HCT116 (cell line): Measurements from ENCODE around the gene MGAT4C. TPM values are rescaled to one million over a fixed set of nuclear protein-coding genes. Genes with fewer than 3 reads are reported as not detected.

Experiments
- ATAC-seq: fragments of 200-7000 bp; cut with Tn5 transposase; 2 replicates; pipeline ENCODE4 v1.9.1; 2020; ENCODE audit warnings: mild to moderate bottlenecking, moderate library complexity
- BruUV-seq: library from RNA; stranded (reverse); fragments of 400-500 nt; replicated peaks from 2 replicates; lab custom pipeline; 2021; lab: Mats Ljungman, UMichigan
- CTCF ChIA-PET: fragments of 300-600 bp; sonication (Branson Sonifier 250); formaldehyde crosslinking; loops from one replicate; lab custom pipeline; 2021; ENCODE audit warnings: antibody characterized with exemption; lab: Charles Lee
- POLR2A ChIA-PET: fragments of 300-600, 350-600 bp; sonication (Branson Sonifier 250); formaldehyde crosslinking; loops from one replicate; lab custom pipeline; 2021; ENCODE audit warnings: antibody characterized with exemption; lab: Charles Lee
- RAD21 ChIA-PET, 2 experiments: fragments of 300-600 bp; sonication (Branson Sonifier 250); formaldehyde crosslinking; loops; one replicate each; lab custom pipeline; 2023; ENCODE audit warnings: low total read pairs in 2 of 2; ENCODE audit not compliant: uncharacterized antibody in 2 of 2, unreplicated experiment in 2 of 2, low non-redundant PET in 1 of 2; lab: Charles Lee
- DNase-seq: peaks from one replicate; pipeline ENCODE4 v3.0.0-alpha.2; 2010; ENCODE audit warnings: low read depth, low spot score
- H2AFZ ChIP-seq: fragments of 200-600 bp; shearing (Covaris generic), sonication (generic); 2 replicates; pipeline ENCODE4 v1.6.1; 2017; ENCODE audit warnings: low read depth, mixed run types, mixed read lengths, antibody characterized with exemption, low read length; ENCODE audit not compliant: poor library complexity, severe bottlenecking
- H3K27ac ChIP-seq: 2 replicates; pipeline ENCODE4 v1.5.1; 2012; ENCODE audit warnings: low read depth, low read length
- H3K27me3 ChIP-seq: fragments of 200-600 bp; sonication (generic); 2 replicates; pipeline ENCODE4 v1.6.1; 2016; ENCODE audit warnings: mixed run types, low read length, mixed read lengths; ENCODE audit not compliant: insufficient read depth
- H3K36me3 ChIP-seq, 2 experiments: fragments of 200-500 bp in 1 of 2; fragments of 200-600 bp in 1 of 2; sonication (Bioruptor generic) in 1 of 2; sonication (generic) in 1 of 2; 2 replicates each; pipeline versions ENCODE4 v1.5.1 to v1.6.1; 2014 to 2016; ENCODE audit warnings: low read length in 2 of 2, inconsistent platforms in 1 of 2, mixed read lengths in 1 of 2, mixed run types in 1 of 2; ENCODE audit not compliant: insufficient read depth in 2 of 2, control insufficient read depth in 1 of 2
- H3K4me1 ChIP-seq, 2 experiments: fragments of 200-600 bp in 1 of 2; sonication (generic) in 1 of 2; 2 replicates each; pipeline versions ENCODE4 v1.5.1 to v1.6.1; 2012 to 2017; ENCODE audit warnings: low read length in 2 of 2, inconsistent platforms in 1 of 2, mild to moderate bottlenecking in 1 of 2, mixed read lengths in 1 of 2, mixed run types in 1 of 2, moderate library complexity in 1 of 2; ENCODE audit not compliant: insufficient read depth in 2 of 2, control insufficient read depth in 1 of 2
- H3K4me2 ChIP-seq: fragments of 200-600 bp; sonication (generic); 2 replicates; pipeline ENCODE4 v1.6.1; 2017; ENCODE audit warnings: mixed run types, low read length, mixed read lengths
- H3K4me3 ChIP-seq, 2 experiments: fragments of 200-600 bp in 1 of 2; sonication (generic) in 1 of 2; replicated peaks in 1 of 2; 2 replicates each; pipeline ENCODE4 v1.5.1; 2011 to 2016; ENCODE audit warnings: low read length in 2 of 2, control low read depth in 1 of 2, low read depth in 1 of 2, mild to moderate bottlenecking in 1 of 2, mixed read lengths in 1 of 2, mixed run types in 1 of 2
- H3K79me2 ChIP-seq: fragments of 200-600 bp; sonication (generic); 2 replicates; pipeline ENCODE4 v1.6.1; 2017; ENCODE audit warnings: mild to moderate bottlenecking, mixed run types, low read length, moderate library complexity, mixed read lengths; ENCODE audit not compliant: insufficient read depth
- H3K9ac ChIP-seq: fragments of 200-600 bp; sonication (generic); 2 replicates; pipeline ENCODE4 v1.6.1; 2016; ENCODE audit warnings: low read length, mixed read lengths
- H3K9me2 ChIP-seq: fragments of 200-600 bp; sonication (generic), shearing (Covaris generic); 2 replicates; pipeline ENCODE4 v1.6.1; 2017; ENCODE audit warnings: mixed run types, mild to moderate bottlenecking, moderate library complexity; ENCODE audit not compliant: insufficient read depth
- H3K9me3 ChIP-seq, 2 experiments: fragments of 200-500 bp in 1 of 2; fragments of 200-600 bp in 1 of 2; sonication (Bioruptor generic) in 1 of 2; sonication (generic) in 1 of 2; 2 replicates each; pipeline ENCODE4 v1.6.1; 2014 to 2017; ENCODE audit warnings: low read length in 2 of 2, mixed read lengths in 2 of 2, inconsistent platforms in 1 of 2, low read depth in 1 of 2, mild to moderate bottlenecking in 1 of 2, mixed run types in 1 of 2, moderate library complexity in 1 of 2; ENCODE audit not compliant: control insufficient read depth in 1 of 2, insufficient read depth in 1 of 2
- H4K20me1 ChIP-seq: fragments of 200-600 bp; sonication (generic), shearing (Covaris generic); 2 replicates; pipeline ENCODE4 v1.6.1; 2017; ENCODE audit warnings: mixed run types, mild to moderate bottlenecking, moderate library complexity; ENCODE audit not compliant: insufficient read depth
- ATF3 ChIP-seq: IDR thresholded peaks from 2 replicates; pipeline ENCODE4 v1.6.1; 2012
- CEBPB ChIP-seq: IDR thresholded peaks from 2 replicates; pipeline ENCODE4 v1.6.1; 2012; ENCODE audit warnings: low read depth
- ELF1 ChIP-seq: IDR thresholded peaks from 2 replicates; pipeline ENCODE4 v1.6.1; 2012; ENCODE audit warnings: low read depth, borderline replicate concordance
- EZH2 ChIP-seq: fragments of 200-600 bp; sonication (generic); IDR thresholded peaks from 2 replicates; pipeline ENCODE4 v1.6.1; 2017; ENCODE audit warnings: antibody characterized with exemption, mixed run types
- EZH2phosphoT487 ChIP-seq: fragments of 200-600 bp; IDR thresholded peaks from 2 replicates; pipeline ENCODE4 v1.6.1; 2018; ENCODE audit warnings: antibody characterized with exemption, borderline replicate concordance
- FOSL1 ChIP-seq: IDR thresholded peaks from 2 replicates; pipeline ENCODE4 v1.6.1; 2012; ENCODE audit warnings: low read depth
- JUND ChIP-seq: IDR thresholded peaks from 2 replicates; pipeline ENCODE4 v1.6.1; 2012
- MAX ChIP-seq: IDR thresholded peaks from 2 replicates; pipeline ENCODE4 v1.6.1; 2012
- POLR2A ChIP-seq: IDR thresholded peaks from 2 replicates; pipeline ENCODE4 v1.7.0; 2011; ENCODE audit warnings: borderline replicate concordance; ENCODE audit not compliant: insufficient read depth, insufficient read length; ENCODE audit errors: extremely low read depth
- RAD21 ChIP-seq: IDR thresholded peaks from 2 replicates; pipeline ENCODE4 v1.6.1; 2012; ENCODE audit warnings: low read depth, mild to moderate bottlenecking
- REST ChIP-seq: IDR thresholded peaks from 2 replicates; pipeline ENCODE4 v1.6.1; 2012; ENCODE audit warnings: low read depth
- SP1 ChIP-seq: IDR thresholded peaks from 2 replicates; pipeline ENCODE4 v1.6.1; 2012; ENCODE audit warnings: low read depth
- SRF ChIP-seq: IDR thresholded peaks from 2 replicates; pipeline ENCODE4 v1.6.1; 2012; ENCODE audit warnings: low read depth
- TCF7L2 ChIP-seq: IDR thresholded peaks from 2 replicates; pipeline ENCODE4 v1.7.0; 2011; ENCODE audit warnings: borderline replicate concordance, inconsistent platforms; ENCODE audit not compliant: insufficient read depth, insufficient read length; ENCODE audit errors: extremely low read depth
- YY1 ChIP-seq: IDR thresholded peaks from 2 replicates; pipeline ENCODE4 v1.6.1; 2011; ENCODE audit warnings: low read length, low read depth, moderate library complexity, mild to moderate bottlenecking; ENCODE audit not compliant: insufficient replicate concordance; ENCODE audit errors: extremely low read depth
- ZBTB33 ChIP-seq: IDR thresholded peaks from 2 replicates; pipeline ENCODE4 v1.6.1; 2011; ENCODE audit warnings: mild to moderate bottlenecking, low read length, moderate library complexity; ENCODE audit not compliant: insufficient replicate concordance; ENCODE audit errors: extremely low read depth
- ZFX ChIP-seq: fragments of 450-650 bp; IDR thresholded peaks from 2 replicates; pipeline ENCODE4 v1.6.1; 2017
- intact Hi-C: fragments of 100-400 bp; cut with micrococcal nuclease; formaldehyde crosslinking; loops from 2 replicates; pipeline ENCODE4 v1.10.0; 2022
- total RNA-seq: library from RNA; stranded (reverse); gene quantifications from one replicate; pipeline ENCODE4 v1.2.1, GENCODE V29; 2021; ENCODE audit not compliant: unreplicated experiment

The MGAT4C gene
- total RNA-seq, 1 experiment from 2014 or later = not detected

GRCh38 chr12:86293682-86294240 is 37.6 kb upstream of the MGAT4C start:
- Histone ChIP-seq H3K9ac (no peak overlapping the region), H3K36me3 (no peaks in the 10 kb centered on the region), H3K4me1 (no peaks in the 10 kb centered on the region), H3K4me2 (no peak overlapping the region), H4K20me1 (no peaks in the 10 kb centered on the region), H2AFZ (peak overlapping the region; percentile 74), H3K27me3 (no peaks in the 10 kb centered on the region), H3K9me2 (no peaks in the 10 kb centered on the region), H3K79me2 (no peaks in the 10 kb centered on the region)
- no peak for ATAC-seq
- intact Hi-C loops = no loop called here
- CTCF ChIA-PET = no interaction called here
- BruUV-seq = no TSS peak
- DNase-seq = no peak
- TF ChIP-seq CEBPB (no peak), FOSL1 (no peak), POLR2A (no peak), SRF (no peak)
- TF ChIP-seq, all 23 proteins: peak for 0
- no peak overlapping the region for H3K4me3 ChIP-seq
- H3K27ac ChIP-seq = no peak overlapping the region
- no peaks in the 10 kb centered on the region for H3K9me3 ChIP-seq
- ChIA-PET POLR2A (no interaction called here), RAD21 (no interaction called here)

GRCh38 chr12:86292480-86292879 is 36.3 kb upstream of the MGAT4C start:
- DNase-seq = no peak
- H3K36me3 ChIP-seq = no peaks in the 10 kb centered on the region
- no TSS peak for BruUV-seq
- H2AFZ ChIP-seq = no peak overlapping the region
- no peak overlapping the region for H3K4me2 ChIP-seq
- H3K27me3 ChIP-seq = no peaks in the 10 kb centered on the region
- H3K4me3 ChIP-seq = no peak overlapping the region
- no peak for ATAC-seq
- no peaks in the 10 kb centered on the region for H3K9me2 ChIP-seq
- H4K20me1 ChIP-seq = no peaks in the 10 kb centered on the region
- no peak overlapping the region for H3K27ac ChIP-seq
- no peaks in the 10 kb centered on the region for H3K9me3 ChIP-seq
- POLR2A ChIA-PET = no interaction called here
- H3K4me1 ChIP-seq = no peaks in the 10 kb centered on the region
- H3K79me2 ChIP-seq = no peaks in the 10 kb centered on the region
- no peak overlapping the region for H3K9ac ChIP-seq
- CTCF ChIA-PET = no interaction called here
- RAD21 ChIA-PET = no interaction called here
- intact Hi-C loops = no loop called here
- TF ChIP-seq ELF1 = no peak
- TF ChIP-seq TCF7L2 = no peak
- no peak for TF ChIP-seq SP1
- no peak for TF ChIP-seq ZBTB33
- TF ChIP-seq YY1 = no peak
- TF ChIP-seq EZH2 = no peak
- TF ChIP-seq ATF3 = no peak
- TF ChIP-seq MAX = no peak
- no peak for TF ChIP-seq EZH2phosphoT487
- TF ChIP-seq RAD21 = no peak
- no peak for TF ChIP-seq JUND
- no peak for TF ChIP-seq REST
- no peak for TF ChIP-seq ZFX
